ENCODE results near the gene NHLRC4.

- TF ChIP-seq NFE2L2 (IDR thresholded peaks at IDR 0.05; ENCODE audit: low read depth, low read length) (no peak), USF2 (IDR thresholded peaks at IDR 0.05; ENCODE audit: low read depth, low read length) (no peak)
Observed at GRCh38 chr16:525520-526180, 41.2 kb upstream of the NHLRC4 start.
